Measurements from ENCODE around the gene SCNN1B. TPM values are rescaled to one million over a fixed set of nuclear protein-coding genes. Genes with fewer than 3 reads are reported as not detected.

SCNN1B gene
- total RNA-seq, 1 donor from 2014 or later = not detected

GRCh38 chr16:23391381-23392222, 89.5 kb downstream of the SCNN1B start:
- Histone ChIP-seq H3K36me3 (peaks cover 62% of the 10 kb centered on the region), H3K4me3 (no peak overlapping the region)

GRCh38 chr16:23392223-23392600, 90.1 kb downstream of the SCNN1B start:
- Histone ChIP-seq H3K27me3 (ENCODE audit: low read depth) (no peaks in the 10 kb centered on the region), H3K4me1 (peaks cover 20% of the 10 kb centered on the region), H3K36me3 (peaks cover 68% of the 10 kb centered on the region), H3K4me3 (no peak overlapping the region), H3K9me3 (replicated peaks) (no peaks in the 10 kb centered on the region), H3K27ac (replicated peaks) (no peak overlapping the region)
- no peak for DNase-seq
- intact Hi-C loops (cut with micrococcal nuclease) = no loop called here
- TF ChIP-seq, protein P1, sequence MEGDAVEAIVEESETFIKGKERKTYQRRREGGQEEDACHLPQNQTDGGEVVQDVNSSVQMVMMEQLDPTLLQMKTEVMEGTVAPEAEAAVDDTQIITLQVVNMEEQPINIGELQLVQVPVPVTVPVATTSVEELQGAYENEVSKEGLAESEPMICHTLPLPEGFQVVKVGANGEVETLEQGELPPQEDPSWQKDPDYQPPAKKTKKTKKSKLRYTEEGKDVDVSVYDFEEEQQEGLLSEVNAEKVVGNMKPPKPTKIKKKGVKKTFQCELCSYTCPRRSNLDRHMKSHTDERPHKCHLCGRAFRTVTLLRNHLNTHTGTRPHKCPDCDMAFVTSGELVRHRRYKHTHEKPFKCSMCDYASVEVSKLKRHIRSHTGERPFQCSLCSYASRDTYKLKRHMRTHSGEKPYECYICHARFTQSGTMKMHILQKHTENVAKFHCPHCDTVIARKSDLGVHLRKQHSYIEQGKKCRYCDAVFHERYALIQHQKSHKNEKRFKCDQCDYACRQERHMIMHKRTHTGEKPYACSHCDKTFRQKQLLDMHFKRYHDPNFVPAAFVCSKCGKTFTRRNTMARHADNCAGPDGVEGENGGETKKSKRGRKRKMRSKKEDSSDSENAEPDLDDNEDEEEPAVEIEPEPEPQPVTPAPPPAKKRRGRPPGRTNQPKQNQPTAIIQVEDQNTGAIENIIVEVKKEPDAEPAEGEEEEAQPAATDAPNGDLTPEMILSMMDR (IDR thresholded peaks at IDR 0.05; ENCODE audit: borderline replicate concordance) = no peak

More at GRCh38 chr16:23391381-23392222, 89.5 kb downstream of the SCNN1B start:
- Histone ChIP-seq H3K4me1 (peaks cover 20% of the 10 kb centered on the region), H3K27ac (replicated peaks) (no peak overlapping the region), H3K27me3 (ENCODE audit: low read depth) (no peaks in the 10 kb centered on the region), H3K9me3 (replicated peaks) (no peaks in the 10 kb centered on the region)
- intact Hi-C loops (cut with micrococcal nuclease) = no loop called here
- DNase-seq = no peak
- TF ChIP-seq, protein P1 (IDR thresholded peaks at IDR 0.05; ENCODE audit: borderline replicate concordance) = no peak

DNA sequence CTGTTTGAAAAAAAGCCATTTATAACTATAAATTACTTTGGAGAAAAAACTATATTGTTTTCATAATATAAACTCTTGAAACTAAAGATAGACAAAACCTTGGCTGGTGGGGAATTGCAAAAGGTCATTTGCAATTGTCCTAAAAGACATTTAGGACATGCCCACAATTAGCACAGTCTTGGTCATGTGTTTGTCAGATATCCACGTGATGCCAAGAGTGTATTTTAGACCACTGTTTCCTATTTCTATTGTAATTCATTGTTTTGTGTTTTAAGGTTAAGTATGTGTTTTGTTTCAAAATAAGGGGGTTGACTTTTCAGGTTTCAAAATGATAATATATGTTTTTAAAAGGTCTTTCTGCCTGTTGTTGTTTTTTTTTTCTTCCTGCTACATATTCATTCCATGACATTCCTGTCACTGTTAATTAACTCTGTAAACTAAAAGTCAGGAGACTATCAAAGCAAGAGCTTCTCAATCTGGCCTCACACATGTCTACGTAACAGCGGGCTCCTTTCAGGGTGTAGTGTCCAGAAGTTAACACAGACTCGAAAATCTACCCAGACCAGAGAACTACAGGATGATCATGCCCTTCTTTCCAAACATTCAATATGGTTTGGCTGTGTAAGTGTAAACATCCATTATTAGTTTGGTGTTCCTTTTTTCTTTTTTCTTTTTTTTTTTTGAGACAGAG, 92.2 kb downstream of the SCNN1B start:
- peak overlapping the region; percentile 67 for H3K27ac ChIP-seq (replicated peaks)
- H3K36me3 ChIP-seq = peaks cover 71% of the 10 kb centered on the region

DNA sequence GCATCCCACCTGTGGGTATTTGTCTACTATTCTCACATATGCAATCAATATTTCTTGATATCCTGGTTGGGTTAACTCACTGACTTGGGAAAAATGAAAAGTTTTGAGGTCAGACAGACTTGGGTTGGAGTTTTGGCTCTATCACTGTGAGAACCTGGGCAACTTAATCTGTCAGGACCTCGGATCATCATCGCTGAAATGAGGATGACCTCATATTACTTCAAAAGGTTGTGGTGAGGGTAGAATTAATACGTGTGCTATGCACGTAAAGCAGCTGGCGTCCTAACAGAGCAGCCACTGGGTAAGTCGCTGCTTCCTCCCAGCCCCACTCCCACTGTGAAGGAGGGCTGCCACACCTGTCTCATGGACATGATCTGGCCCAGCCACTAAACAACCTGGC, 93.6 kb downstream of the SCNN1B start:
- H3K27ac ChIP-seq (replicated peaks) = no peak overlapping the region
- TF ChIP-seq, protein P1 (IDR thresholded peaks at IDR 0.05; ENCODE audit: borderline replicate concordance) = no peak
- H3K4me3 ChIP-seq = no peak overlapping the region
- no peak for DNase-seq
- peaks cover 72% of the 10 kb centered on the region for H3K36me3 ChIP-seq
- H3K27me3 ChIP-seq (ENCODE audit: low read depth) = no peaks in the 10 kb centered on the region
- intact Hi-C loops (cut with micrococcal nuclease) = no loop called here
- H3K4me1 ChIP-seq = peaks cover 35% of the 10 kb centered on the region
- H3K9me3 ChIP-seq (replicated peaks) = no peaks in the 10 kb centered on the region

More for the DNA sequence above, 92.2 kb downstream of the SCNN1B start:
- Histone ChIP-seq H3K9me3 (replicated peaks) (no peaks in the 10 kb centered on the region), H3K4me3 (no peak overlapping the region), H3K4me1 (peaks cover 32% of the 10 kb centered on the region), H3K27me3 (ENCODE audit: low read depth) (no peaks in the 10 kb centered on the region)
- no peak for DNase-seq
- intact Hi-C loops (cut with micrococcal nuclease) = no loop called here
- TF ChIP-seq, protein P1 (IDR thresholded peaks at IDR 0.05; ENCODE audit: borderline replicate concordance) = no peak

DNA sequence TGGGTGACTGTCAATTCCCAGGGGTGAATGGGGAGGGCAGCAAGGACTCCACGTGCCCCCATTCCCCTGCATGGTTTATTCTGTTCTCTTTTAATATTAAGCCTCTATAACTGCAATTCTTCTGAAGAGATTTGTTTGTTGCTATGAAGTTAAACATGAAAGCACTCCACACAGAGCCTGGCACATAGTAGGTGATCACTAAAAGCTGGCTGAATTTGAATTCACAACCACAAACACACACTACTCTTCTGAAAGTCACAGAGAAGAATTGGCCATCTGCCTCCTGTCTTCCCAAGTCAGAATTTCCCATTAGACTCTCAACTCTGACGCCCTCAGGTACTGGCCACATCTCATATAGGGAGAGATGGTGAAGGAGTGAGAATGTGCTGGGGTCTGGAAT, 95.4 kb downstream of the SCNN1B start:
- peaks cover 72% of the 10 kb centered on the region for H3K36me3 ChIP-seq

More for the DNA sequence above, 95.4 kb downstream of the SCNN1B start:
- intact Hi-C loops (cut with micrococcal nuclease) = no loop called here
- Histone ChIP-seq H3K27ac (replicated peaks) (no peak overlapping the region), H3K27me3 (ENCODE audit: low read depth) (no peaks in the 10 kb centered on the region), H3K4me3 (no peak overlapping the region), H3K9me3 (replicated peaks) (no peaks in the 10 kb centered on the region), H3K4me1 (peaks cover 35% of the 10 kb centered on the region)
- no peak for DNase-seq
- TF ChIP-seq, protein P1 (IDR thresholded peaks at IDR 0.05; ENCODE audit: borderline replicate concordance) = no peak

Measured in left ventricle myocardium inferior (tissue), 1 donor.